MCF 10A (cell line): ENCODE results near the gene ELP4. TPM values are rescaled to one million over a fixed set of nuclear protein-coding genes. Genes with fewer than 3 reads are reported as not detected.

Experiments
- BruUV-seq: library from RNA; stranded (reverse); fragments of 400-500 nt; replicated peaks from 2 replicates; lab custom pipeline; 2021; lab: Mats Ljungman, UMichigan
- CTCF ChIA-PET: fragments of 300-600 bp; sonication (Branson Sonifier 250); formaldehyde crosslinking; extraction: SDS; loops from one replicate; lab custom pipeline; 2021; ENCODE audit warnings: antibody characterized with exemption, inconsistent platforms; lab: Yijun Ruan, JAX
- POLR2A ChIA-PET: fragments of 300-600, 350-650 bp; sonication (Branson Sonifier 250); formaldehyde crosslinking; extraction: SDS; loops from one replicate; lab custom pipeline; 2020; ENCODE audit warnings: antibody characterized with exemption, inconsistent platforms; lab: Yijun Ruan, JAX
- DNase-seq: peaks from one replicate; pipeline ENCODE4 v3.0.0-alpha.2; 2018; ENCODE audit not compliant: unreplicated experiment
- H3K27ac Mint-ChIP-seq: one replicate; pipeline ENCODE4 v1.8.0; 2022; ENCODE audit warnings: mild to moderate bottlenecking, low read depth, mixed read lengths; ENCODE audit not compliant: unreplicated experiment
- H3K27me3 Mint-ChIP-seq: one replicate; pipeline ENCODE4 v1.8.0; 2022; ENCODE audit warnings: mixed read lengths; ENCODE audit not compliant: insufficient read depth, unreplicated experiment
- H3K36me3 Mint-ChIP-seq: one replicate; pipeline ENCODE4 v1.8.0; 2022; ENCODE audit warnings: mild to moderate bottlenecking, moderate library complexity, mixed read lengths; ENCODE audit not compliant: insufficient read depth, unreplicated experiment
- H3K4me1 Mint-ChIP-seq: one replicate; pipeline ENCODE4 v1.8.0; 2022; ENCODE audit warnings: mixed read lengths; ENCODE audit not compliant: insufficient read depth, unreplicated experiment
- H3K4me3 Mint-ChIP-seq: one replicate; pipeline ENCODE4 v1.8.0; 2022; ENCODE audit warnings: mild to moderate bottlenecking, moderate library complexity, mixed read lengths; ENCODE audit not compliant: unreplicated experiment
- H3K9me3 Mint-ChIP-seq: one replicate; pipeline ENCODE4 v1.8.0; 2022; ENCODE audit warnings: mixed read lengths; ENCODE audit not compliant: unreplicated experiment
- intact Hi-C: fragments of 100-400 bp; cut with micrococcal nuclease; formaldehyde crosslinking; loops from 2 replicates; pipeline ENCODE4 v1.14.1; 2022
- total RNA-seq: library from RNA; stranded (reverse); gene quantifications from 2 replicates; pipeline ENCODE4 v1.2.3, GENCODE V29; 2022
- TF ChIP-seq, protein P1 (sequence below): fragments of 200-600 bp; IDR thresholded peaks from one replicate; pipeline ENCODE4 v1.8.0; 2022; ENCODE audit warnings: antibody characterized with exemption, mild to moderate bottlenecking; ENCODE audit not compliant: unreplicated experiment

Gene ELP4
- total RNA-seq, 1 experiment from 2014 or later, result 18.3 TPM

DNA sequence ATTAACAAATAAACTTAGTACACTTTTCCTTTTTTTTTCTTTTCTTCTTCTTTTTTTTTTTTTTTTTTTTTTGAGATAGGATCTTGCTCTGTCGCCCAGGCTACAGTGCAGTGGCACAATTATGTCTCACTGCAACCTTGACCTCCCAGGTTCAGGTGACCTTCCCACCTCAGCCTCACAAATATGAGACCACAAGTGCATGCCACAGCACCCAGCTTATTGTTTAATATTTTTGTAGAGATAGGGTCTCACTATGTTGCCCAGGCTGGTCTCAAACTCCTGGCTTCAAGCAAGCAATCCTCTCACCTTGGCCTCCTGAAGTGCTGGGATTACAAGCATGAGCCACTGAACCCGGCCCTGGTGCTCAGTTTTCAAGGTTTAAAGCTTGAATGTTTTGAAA, 88.9 kb downstream of the ELP4 start:
- Mint-ChIP-seq H3K4me3 (no peak overlapping the region), H3K27me3 (no peaks in the 10 kb centered on the region), H3K36me3 (no peaks in the 10 kb centered on the region), H3K27ac (no peak overlapping the region), H3K4me1 (no peaks in the 10 kb centered on the region), H3K9me3 (no peaks in the 10 kb centered on the region)
- TF ChIP-seq, protein P1, sequence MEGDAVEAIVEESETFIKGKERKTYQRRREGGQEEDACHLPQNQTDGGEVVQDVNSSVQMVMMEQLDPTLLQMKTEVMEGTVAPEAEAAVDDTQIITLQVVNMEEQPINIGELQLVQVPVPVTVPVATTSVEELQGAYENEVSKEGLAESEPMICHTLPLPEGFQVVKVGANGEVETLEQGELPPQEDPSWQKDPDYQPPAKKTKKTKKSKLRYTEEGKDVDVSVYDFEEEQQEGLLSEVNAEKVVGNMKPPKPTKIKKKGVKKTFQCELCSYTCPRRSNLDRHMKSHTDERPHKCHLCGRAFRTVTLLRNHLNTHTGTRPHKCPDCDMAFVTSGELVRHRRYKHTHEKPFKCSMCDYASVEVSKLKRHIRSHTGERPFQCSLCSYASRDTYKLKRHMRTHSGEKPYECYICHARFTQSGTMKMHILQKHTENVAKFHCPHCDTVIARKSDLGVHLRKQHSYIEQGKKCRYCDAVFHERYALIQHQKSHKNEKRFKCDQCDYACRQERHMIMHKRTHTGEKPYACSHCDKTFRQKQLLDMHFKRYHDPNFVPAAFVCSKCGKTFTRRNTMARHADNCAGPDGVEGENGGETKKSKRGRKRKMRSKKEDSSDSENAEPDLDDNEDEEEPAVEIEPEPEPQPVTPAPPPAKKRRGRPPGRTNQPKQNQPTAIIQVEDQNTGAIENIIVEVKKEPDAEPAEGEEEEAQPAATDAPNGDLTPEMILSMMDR, result no peak
- no TSS peak for BruUV-seq
- ChIA-PET CTCF (no interaction called here), POLR2A (no interaction called here)
- intact Hi-C loops, result no loop called here
- no peak for DNase-seq

DNA sequence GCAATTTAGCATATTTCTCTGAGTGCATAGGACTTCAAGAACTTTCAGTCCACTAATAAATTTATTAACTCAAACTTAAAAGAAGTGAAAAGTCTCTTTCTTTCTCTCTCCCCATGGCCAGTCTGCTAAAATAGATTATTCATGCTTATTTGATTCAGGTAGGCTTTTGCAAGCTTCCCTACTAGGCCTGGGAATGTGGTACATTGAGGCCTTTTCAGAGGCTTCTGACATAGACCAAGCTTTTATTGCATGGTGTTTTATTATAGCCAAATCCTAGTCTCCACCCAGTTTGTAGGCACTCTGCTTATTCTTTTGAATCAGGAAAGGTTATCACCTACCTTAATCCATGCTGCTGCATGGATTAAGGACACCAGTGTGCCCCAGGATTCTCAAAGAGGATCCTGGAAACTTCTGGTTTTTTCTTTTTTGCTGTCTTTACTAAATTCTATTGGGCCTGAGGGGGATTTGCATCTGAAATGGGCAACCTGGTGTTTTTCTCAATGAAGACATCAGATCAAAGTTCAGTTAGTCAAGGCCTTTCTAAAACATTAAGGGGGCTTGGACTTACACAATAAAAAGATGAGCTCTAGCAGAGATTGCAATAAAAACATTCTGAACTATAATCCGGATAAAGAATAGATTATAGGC, 92.2 kb downstream of the ELP4 start:
- no peak for DNase-seq
- TF ChIP-seq, protein P1, result no peak
- POLR2A ChIA-PET, result no interaction called here
- no peak overlapping the region for H3K27ac Mint-ChIP-seq
- no peaks in the 10 kb centered on the region for H3K4me1 Mint-ChIP-seq
- CTCF ChIA-PET, result interaction anchor here (0.7 to 0.8 kb wide), 2 partner anchors 122 to 330 kb away, joined by 3 to 4 read pairs; no protein-coding TSS in a partner anchor
- no peaks in the 10 kb centered on the region for H3K9me3 Mint-ChIP-seq
- intact Hi-C loops, result no loop called here
- no TSS peak for BruUV-seq
- no peaks in the 10 kb centered on the region for H3K27me3 Mint-ChIP-seq
- no peaks in the 10 kb centered on the region for H3K36me3 Mint-ChIP-seq
- H3K4me3 Mint-ChIP-seq, result no peak overlapping the region

DNA sequence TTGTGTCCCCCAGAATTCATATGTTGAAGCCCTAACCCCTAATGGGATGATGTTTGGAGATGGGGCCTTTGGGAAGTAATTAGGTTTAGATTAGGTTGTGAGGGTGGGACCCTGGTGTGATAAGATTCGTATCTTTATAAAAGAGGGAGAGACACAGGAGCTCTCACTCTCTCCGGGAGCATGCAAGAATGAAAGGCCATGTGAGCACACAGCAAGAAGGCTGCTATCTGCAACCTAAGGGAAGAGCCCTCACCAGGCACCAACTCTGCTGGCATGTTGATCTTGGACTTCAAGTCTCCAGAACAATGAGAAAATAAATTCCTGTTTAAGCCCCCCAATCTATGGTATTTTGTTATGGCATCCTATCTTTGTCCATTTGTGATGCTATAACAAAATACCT, 97.3 kb downstream of the ELP4 start:
- DNase-seq, result no peak
- Mint-ChIP-seq H3K27ac (no peak overlapping the region), H3K9me3 (peaks cover 10% of the 10 kb centered on the region), H3K4me1 (no peaks in the 10 kb centered on the region), H3K27me3 (no peaks in the 10 kb centered on the region), H3K36me3 (no peaks in the 10 kb centered on the region), H3K4me3 (no peak overlapping the region)
- CTCF ChIA-PET, result interaction anchor here (0.9 kb wide), 1 partner anchor 33 kb away, joined by 3 read pairs; no protein-coding TSS in a partner anchor
- POLR2A ChIA-PET, result no interaction called here
- BruUV-seq, result no TSS peak
- intact Hi-C loops, result no loop called here
- TF ChIP-seq, protein P1, result no peak

DNA sequence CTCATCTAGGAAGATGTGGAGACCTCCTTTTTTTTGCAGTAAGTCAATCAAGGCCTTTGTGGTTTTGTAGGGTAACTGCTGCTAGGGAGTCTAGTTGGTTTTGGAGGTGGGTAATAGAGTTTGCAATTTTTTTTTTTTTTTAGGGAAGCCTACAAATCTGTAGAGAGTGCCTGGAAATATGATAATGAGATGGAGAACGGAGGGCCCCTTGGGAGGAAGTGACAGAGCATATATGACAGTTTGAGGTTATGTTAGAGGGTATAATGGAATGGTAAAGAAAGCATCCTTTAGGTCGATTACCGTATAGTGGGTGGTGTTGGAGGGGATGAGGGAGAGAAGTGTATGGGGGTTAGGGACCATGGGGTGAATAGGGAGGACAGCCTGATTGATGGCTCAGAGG, 98.3 kb downstream of the ELP4 start:
- POLR2A ChIA-PET, result no interaction called here
- Mint-ChIP-seq H3K36me3 (no peaks in the 10 kb centered on the region), H3K27me3 (no peaks in the 10 kb centered on the region)

More for the DNA sequence above, 98.3 kb downstream of the ELP4 start:
- H3K9me3 Mint-ChIP-seq, result peaks cover 10% of the 10 kb centered on the region
- TF ChIP-seq, protein P1, result no peak
- intact Hi-C loops, result no loop called here
- no peaks in the 10 kb centered on the region for H3K4me1 Mint-ChIP-seq
- no peak overlapping the region for H3K4me3 Mint-ChIP-seq
- no peak overlapping the region for H3K27ac Mint-ChIP-seq
- no peak for DNase-seq
- no TSS peak for BruUV-seq
- CTCF ChIA-PET, result interaction anchor here (0.6 kb wide), 1 partner anchor 399 kb away, joined by 3 read pairs; no protein-coding TSS in a partner anchor
